ENCODE measurements around the gene TBX18.

GRCh38 chr6:84777888-84778287 is 13.5 kb upstream of the TBX18 start:
- TF ChIP-seq POLR2AphosphoS5 (IDR thresholded peaks at IDR 0.05) (no peak), POLR2A (IDR thresholded peaks at IDR 0.05) (no peak)
- TF ChIP-seq, protein P1, sequence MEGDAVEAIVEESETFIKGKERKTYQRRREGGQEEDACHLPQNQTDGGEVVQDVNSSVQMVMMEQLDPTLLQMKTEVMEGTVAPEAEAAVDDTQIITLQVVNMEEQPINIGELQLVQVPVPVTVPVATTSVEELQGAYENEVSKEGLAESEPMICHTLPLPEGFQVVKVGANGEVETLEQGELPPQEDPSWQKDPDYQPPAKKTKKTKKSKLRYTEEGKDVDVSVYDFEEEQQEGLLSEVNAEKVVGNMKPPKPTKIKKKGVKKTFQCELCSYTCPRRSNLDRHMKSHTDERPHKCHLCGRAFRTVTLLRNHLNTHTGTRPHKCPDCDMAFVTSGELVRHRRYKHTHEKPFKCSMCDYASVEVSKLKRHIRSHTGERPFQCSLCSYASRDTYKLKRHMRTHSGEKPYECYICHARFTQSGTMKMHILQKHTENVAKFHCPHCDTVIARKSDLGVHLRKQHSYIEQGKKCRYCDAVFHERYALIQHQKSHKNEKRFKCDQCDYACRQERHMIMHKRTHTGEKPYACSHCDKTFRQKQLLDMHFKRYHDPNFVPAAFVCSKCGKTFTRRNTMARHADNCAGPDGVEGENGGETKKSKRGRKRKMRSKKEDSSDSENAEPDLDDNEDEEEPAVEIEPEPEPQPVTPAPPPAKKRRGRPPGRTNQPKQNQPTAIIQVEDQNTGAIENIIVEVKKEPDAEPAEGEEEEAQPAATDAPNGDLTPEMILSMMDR (IDR thresholded peaks at IDR 0.05 in 8 of 11, conservative IDR thresholded peaks at IDR 0.05 in 3 of 11) = no peak
